Urothelium cell line (cell line): ENCODE measurements around the gene AKAP9.
A peak's percentile ranks its signal among the peaks of the same experiment; 100 is the strongest.
"Not testable (repeated sequence)": the region's sequence is repeated elsewhere in the genome, so short reads cannot be mapped to it uniquely, and the experiment has no call there.

Experiments
- DNase-seq: peaks from one replicate; pipeline ENCODE4 v3.0.0; 2011; ENCODE audit warnings: low spot score, mixed read lengths
- FAIRE-seq: peaks from 2 replicates; lab custom pipeline; 2011; peaks lifted over from hg19 to GRCh38; lab: Jason Lieb, UNC

AKAP9 gene

DNA sequence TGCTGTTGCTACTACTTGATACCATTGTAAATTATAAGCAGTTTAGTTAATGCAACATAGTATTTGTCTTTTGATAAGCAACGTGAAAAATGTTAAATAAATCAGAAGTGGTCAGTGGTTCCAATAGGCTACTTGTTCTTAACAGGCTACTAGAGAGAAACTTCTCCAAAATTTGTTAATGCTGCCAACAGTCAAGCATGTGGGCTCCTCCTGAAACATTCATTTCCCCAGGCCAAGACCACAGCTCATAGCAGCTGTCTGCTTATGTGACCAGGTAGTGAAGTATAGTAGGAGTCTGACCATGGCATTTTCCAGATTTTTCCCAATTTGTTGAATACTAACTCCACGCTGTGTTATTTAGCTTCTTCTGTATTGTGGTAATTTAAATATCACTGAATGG is 112.7 kb downstream of the AKAP9 start:
- no peak for FAIRE-seq

DNA sequence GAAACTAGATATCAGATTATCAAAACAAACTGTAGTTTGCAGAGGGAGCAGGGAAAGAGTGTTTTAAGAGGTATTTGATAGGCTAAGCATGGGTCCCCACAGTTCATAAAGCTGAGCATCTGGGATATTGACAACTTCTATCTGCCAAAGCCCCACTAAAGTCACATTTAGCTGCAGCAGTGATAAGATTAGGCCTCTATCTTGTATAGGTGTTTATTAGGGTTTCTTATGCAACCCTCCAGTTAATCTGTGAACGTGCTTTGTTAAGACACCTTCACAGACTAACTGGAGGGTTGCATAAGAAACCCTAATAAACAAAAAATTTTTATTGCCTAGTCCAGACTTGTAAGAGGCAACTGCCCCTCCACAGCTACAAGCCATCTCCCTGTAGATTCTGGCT is 115.6 kb downstream of the AKAP9 start:
- no peak for DNase-seq
- no peak for FAIRE-seq

More for the DNA sequence above, 112.7 kb downstream of the AKAP9 start:
- no peak for DNase-seq

DNA sequence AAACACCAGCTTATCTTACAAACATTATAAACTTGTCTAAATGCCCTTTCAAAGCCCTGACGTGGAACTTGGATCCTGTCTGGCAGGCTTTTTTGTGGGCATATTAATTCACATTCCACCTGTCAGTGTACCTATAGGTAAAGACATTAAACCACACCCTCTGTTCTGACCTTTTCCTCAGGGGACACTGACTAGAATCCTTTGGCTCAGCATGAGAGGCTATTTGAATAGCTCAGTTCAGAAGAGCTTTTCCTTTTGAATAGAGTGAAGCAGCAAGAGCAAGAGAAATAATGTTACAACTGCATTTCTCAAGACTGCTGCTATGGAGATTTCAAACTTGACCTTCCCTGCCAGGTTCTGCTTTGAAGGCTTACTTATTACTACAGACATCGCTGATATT is 116.7 kb downstream of the AKAP9 start:
- FAIRE-seq (no peak), DNase-seq (no peak)

DNA sequence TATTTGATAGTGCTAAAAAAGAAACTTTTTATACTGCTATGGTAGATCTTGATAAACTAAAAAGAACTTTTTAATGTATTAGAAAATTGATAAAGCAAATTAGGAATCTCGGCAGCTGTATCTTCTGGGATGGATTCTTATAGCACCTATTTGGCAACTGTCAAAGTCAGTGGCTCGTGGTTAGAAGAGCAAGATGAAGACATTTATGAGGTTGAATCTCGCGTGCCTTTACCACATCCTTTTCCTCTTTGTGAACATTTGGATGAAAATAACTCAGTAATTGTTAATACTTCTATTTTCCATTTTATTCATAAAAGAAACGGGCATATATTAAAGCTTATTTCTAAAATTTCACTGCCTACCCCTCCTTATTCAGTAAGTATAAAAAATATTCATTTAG is 117.4 kb downstream of the AKAP9 start:
- FAIRE-seq = no peak
- no peak for DNase-seq

DNA sequence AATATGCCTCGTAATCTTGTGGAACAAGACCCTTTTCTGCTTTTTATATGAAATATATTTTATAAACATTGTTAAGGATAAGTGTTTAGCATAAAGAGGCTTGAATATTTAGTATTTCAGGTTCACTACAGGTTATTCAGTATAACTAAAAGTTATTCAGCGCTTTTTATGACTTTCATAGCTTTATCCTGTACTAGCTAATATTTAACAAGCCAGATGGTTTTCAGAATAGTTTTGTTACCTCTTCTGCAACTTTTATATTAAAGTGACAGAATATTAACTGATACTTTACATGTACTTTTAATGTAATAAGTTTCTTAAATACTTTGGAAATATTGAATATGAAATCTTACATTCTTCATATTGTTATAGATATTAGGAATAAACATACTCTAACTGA is 118.2 kb downstream of the AKAP9 start:
- DNase-seq = no peak
- no peak for FAIRE-seq

DNA sequence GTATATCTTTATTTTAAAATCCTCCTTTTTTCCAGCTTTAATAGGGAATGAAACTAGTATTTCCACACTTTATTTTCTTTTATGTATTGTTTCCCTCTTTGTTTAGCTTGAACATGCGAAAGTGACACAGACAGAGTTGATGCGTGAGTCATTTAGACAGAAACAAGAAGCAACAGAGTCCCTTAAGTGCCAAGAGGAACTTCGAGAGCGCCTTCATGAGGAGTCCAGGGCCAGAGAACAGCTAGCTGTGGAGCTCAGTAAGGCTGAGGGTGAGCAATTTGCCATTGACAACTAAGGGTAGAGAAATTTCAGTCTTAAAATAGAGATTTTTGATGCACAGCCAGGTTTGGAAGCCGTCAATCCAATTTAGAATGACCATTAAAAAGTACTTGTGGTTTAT is 120.5 kb downstream of the AKAP9 start:
- DNase-seq = no peak
- FAIRE-seq = no peak

DNA sequence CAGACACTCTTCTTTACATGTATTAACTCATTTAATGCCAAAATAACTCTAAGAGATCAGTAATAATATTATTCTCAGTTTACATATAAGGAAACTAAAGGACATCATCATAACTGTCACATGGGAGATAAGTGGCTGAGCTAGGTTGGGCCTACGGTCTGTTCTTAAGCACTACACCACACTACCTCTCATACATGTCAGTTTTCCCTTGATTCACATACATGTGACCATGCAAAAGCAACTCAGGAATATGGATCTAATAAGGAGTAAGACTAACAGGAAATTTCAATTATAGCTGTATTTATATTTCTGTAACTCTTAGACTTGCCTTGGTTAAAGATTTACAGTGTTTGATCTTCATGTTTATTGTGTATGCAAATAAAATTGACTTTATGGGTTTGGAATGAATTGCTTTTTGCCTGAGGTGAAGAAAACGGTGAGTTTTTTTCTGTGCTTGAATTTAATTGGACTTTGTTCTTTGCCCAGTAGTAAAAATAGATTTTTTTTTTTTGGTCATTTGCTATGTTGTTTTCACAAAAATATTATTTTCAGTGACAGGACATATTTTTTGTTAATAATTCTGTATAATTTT is 123.9 kb downstream of the AKAP9 start:
- FAIRE-seq (no peak), DNase-seq (no peak)

DNA sequence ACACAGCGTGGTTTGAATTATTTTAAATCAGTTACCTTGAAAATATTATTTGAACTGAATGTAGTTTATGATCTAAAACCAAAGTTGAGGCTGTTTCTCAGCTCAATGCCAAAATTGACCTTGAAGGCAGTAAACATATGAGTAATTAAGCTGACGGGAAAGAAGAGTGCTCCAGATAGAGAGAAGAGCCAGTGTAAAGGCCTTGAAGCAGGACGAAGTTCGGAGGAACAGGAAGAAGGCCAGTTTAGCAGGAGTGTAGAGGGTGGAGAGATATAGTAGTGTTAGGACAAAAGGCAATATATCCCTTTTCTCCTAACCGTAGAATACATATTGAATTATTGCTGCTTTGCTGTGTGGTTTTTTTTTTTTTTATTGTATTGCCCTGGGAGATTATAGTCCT is 130.4 kb downstream of the AKAP9 start:
- no peak for FAIRE-seq
- no peak for DNase-seq

DNA sequence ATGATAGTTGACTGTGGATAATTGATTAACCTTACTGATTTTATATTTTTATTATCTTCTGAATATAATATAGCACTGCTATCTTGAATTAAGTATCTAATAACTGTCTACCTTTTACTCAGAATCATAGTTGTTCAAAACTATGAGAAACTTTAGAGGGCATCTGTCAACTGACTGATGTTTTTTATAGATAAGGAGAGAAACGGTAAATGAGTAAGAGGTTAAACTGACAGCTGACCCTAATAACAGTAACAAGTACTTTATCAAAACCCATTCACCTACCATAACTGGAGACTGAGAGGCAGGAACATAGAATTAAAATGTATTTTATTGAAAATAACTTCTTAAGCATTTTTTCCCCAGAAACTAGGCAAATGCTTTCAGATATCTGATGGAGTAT is 131.5 kb downstream of the AKAP9 start:
- no peak for DNase-seq
- FAIRE-seq = no peak

DNA sequence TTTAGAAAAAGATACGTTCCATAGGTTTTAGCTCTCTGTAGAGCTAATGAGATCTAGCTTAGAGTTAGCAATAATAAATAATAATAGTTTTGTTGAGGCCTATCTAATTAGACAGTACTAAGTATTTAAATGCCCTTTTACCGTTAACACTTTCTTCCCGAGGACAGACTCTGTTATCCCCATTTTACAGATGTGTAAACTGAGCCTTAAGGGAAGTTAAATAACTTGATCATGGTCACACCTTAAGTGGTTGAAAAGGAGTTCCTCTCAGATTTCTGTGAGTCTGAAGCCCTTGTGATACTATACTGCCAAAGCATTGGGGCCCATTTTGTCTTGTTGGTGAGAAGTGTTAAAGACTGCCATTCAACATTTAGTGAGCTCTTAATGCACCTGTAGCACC is 132.0 kb downstream of the AKAP9 start:
- no peak for FAIRE-seq

DNA sequence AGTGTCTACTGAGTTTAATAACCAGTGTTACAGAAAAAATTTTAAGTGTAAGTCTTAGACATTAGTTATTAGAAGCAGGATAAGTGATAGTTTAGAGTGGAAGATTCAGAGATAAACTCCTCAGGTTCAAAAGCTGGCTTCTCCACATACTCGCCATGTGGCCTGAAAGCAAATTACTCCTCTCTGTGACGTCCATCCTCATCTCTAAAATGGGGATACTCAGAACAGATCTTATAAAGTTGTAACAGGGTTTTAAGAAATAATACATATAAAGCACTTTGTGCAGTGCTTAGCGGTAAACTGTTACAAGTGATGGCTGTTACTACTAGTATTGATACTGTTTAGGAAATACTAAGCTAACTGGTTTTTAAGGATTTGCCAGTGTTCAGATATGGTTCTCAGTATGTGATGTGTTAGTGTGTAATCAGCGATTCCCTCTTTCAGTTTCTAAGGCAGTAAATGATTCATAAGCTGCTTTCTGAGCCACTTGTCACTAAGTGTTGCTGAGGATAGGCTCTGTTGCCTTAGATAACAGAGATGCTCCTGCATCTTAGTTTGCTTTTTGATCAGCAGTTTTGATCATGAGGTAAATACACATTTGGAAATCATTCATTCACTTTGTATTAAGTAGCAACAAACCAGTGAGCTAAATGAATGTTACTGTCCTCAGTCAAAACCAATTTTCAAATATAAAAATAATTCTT is 134.9 kb downstream of the AKAP9 start:
- no peak for DNase-seq

More for the DNA sequence above, 132.0 kb downstream of the AKAP9 start:
- DNase-seq = no peak

DNA sequence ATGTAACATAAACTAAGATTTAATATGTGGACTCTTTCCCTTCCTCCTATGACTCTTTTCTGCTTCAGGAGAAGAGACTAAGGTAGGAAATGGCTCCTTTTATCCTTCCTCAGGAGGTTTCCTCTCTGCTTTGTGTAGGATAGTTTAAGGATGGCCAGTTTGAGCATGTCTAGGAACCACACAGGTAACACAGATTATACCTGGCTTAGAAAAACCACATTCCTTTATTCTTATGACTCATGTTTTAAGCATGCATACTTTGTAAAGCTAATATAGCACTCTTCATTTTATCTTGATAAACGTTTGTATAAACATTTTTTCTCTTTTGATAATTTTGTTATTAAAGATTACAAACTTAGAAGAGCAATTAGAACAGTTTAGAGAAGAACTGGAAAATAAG is 135.8 kb downstream of the AKAP9 start:
- FAIRE-seq = no peak

More for the DNA sequence above, 134.9 kb downstream of the AKAP9 start:
- FAIRE-seq = no peak

DNA sequence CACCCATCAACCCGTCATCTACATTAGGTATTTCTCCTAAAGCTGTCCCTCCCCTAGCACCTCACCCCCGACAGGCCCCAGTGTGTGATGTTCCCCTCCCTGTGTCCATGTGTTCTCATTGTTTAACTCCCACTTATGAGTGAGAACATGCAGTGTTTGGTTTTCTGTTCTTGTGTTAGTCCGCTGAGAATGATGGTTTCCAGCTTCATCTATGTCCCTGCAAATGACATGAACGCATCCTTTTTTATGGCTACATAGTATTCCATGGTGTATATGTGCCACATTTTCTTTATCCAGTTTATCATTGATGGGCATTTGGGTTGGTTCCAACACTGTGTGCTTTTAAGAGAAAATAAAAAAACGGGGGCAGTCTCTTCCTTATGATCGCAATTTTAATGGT is 143.3 kb downstream of the AKAP9 start:
- not testable (repeated sequence) for FAIRE-seq, DNase-seq

More for the DNA sequence above, 135.8 kb downstream of the AKAP9 start:
- DNase-seq = peak; percentile 14

DNA sequence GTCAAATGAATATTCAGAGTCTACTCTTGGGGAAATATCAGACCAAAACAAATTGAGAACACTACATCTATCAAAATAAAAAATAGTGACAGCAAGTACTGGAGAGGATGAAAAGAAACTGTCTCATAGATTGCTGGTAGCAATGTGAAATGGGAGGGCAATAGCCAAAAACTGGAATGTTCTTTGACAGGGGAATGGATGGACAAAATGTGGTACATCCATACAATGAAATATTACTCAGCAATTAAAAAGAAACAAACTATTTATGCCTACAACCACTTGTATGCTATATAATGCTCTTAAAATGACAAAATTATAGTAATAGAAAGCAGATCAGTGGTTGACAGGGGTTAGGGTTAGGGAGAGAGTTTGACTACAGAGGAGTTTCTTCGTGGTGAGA is 147.6 kb downstream of the AKAP9 start:
- FAIRE-seq (no peak), DNase-seq (no peak)

DNA sequence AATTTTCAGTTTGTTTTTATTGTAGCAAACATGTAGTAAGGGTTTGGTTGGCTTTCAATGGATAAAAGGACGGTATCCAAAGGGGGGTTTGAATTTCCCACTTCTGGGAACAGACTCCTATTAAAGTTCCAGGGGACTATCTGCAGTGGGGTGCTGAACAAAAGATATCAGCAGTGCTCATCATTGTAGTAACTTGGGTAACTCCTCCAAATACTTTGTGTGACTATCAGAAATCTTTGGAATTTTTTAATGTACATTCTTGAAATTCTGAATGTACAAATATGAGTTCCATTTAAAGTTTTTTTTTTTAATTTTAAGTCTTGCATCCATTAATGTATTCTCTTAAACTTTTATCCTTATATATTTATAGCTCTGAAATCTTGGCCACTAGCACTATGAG is 151.5 kb downstream of the AKAP9 start:
- no peak for FAIRE-seq
- DNase-seq = no peak

DNA sequence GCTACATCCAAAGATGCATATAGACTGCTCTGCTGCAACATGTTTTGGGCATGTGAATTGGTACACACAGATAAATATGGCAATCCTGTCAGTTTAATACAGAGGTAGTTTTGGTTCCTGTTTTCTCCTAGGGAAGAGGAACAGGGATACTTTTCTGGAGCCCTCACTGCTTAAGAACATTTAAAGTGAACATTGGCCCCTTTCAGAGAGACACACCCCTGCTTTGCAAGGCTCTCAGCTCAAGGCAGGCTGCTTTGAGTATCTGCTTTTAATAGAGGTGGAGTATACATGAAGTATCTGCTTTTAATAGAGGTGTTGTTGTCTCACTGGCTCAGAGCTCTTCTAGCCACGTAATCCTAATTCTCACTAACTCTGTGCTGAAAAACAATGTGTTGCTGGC is 154.7 kb downstream of the AKAP9 start:
- FAIRE-seq = no peak
- no peak for DNase-seq

DNA sequence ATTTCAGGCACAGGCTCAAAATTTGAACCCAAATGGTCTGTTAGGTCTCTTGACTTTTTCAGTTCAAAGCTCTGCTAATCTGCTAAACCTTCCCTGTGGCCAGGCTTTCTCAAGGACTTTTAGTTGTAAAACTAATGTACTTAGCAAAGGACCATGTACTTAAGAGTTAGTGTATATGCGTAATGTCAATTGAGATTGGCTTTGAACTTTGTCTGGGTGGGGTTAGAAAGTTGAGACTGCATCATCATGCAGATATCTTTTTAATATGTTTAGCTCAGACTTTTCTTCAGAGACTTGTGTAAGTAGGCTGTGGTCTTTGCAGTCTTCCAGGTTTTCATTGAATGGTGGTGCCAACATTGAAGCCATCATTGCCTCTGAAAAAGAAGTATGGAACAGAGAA is 159.9 kb downstream of the AKAP9 start:
- no peak for FAIRE-seq

DNA sequence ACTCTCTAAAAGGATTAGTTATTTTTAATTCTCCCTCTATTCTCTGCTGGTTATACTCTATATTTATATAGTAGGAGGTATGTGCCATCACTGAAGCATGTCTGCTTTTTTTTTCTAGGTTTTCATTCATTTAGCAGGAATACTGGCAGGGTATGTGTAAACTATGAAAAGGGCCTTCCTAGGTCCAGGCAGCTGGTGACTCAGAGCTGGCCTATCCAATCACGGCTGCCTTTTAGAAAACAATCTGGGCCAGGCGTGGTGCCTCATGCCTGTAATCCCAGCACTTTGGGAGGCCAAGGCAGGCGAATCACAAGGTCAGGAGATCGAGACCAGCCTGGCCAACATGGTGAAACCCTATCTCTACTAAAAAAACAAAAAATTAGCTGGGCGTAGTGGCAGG is 162.2 kb downstream of the AKAP9 start:
- not testable (repeated sequence) for FAIRE-seq, DNase-seq

More for the DNA sequence above, 159.9 kb downstream of the AKAP9 start:
- DNase-seq = no peak

DNA sequence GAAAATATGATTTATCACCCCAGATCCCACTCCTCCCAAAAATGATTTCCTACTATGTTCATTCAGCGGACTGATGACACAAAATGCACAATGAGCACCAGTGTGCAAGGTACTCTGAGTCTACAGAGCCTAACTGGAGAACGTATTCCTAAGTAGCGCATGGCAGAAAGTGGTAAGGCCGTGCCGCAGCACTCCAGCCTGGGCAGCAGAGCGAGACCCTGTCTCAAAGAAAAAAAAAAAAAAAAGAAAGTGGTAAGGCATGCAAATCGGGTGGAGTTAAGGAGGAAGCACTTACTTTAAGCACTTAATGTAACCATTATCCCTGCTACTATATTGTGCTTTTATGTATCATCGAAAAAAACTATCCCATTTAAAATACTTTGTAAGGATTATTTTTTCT is 168.2 kb downstream of the AKAP9 start:
- DNase-seq (no peak), FAIRE-seq (no peak)

DNA sequence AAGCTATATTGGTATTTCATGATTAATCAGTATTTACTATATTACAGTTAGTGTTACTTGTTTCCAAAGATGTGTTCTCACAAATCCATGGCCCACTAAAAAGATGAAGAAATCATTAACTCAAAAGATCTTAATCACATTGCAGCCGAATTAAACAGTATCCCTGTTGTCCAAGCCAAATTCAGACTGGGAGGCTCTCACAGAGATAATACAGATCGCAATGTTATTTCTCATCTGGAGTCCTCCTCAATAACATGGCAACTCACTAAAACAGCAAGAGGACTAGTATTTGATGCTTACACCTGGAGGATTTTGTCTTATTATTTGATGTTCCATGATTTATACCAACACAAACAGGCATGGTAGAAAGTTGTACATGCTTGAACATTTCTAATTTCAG is 170.2 kb downstream of the AKAP9 start:
- FAIRE-seq = no peak

DNA sequence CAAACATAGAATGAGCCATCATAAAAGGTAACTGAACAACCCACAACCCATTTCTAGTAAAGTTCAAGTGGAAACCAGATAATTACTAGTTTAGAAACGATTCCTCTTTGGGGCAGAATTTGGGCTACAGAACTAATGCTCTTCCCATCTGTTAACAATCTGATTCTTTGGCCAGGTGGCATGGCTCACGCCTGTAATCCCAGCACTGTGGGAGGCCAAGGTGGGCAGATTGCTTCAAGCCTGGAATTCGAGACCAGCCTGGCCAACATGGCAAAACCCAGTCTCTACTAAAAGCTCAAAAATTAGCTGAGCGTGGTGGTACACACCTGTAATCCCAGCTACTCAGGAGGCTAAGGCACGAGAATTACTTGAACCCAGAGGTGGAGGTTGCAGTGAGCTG is 175.2 kb downstream of the AKAP9 start:
- DNase-seq (no peak), FAIRE-seq (no peak)

More for the DNA sequence above, 170.2 kb downstream of the AKAP9 start:
- no peak for DNase-seq

DNA sequence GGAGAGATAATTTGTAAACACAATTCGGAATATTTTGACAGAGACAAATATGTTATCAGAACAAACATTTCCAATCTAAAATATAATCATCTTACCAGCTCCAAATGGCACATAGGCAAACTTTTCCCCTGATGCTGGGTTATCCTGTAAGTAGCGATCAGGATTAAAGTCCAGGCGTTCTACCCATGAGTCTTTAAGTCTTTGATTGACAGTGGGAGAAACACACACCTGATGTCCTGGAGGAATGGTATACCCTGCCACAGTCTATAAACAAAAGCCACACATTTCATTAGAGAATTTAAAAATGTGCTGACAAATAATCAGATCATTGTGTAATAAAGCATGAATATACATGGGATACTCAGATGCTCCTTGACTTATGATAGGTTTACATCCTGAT is 176.3 kb downstream of the AKAP9 start:
- DNase-seq (no peak), FAIRE-seq (no peak)
